GM23248 (cell line): ENCODE results near the gene MTUS2. TPM values are rescaled to one million over a fixed set of nuclear protein-coding genes. Genes with fewer than 3 reads are reported as not detected.

Source experiments
- DNase-seq: peaks from one replicate; pipeline ENCODE4 v3.0.0-alpha.2; 2015
- H2AFZ ChIP-seq: fragments of 200-600 bp; sonication (generic); 2 replicates; pipeline ENCODE4 v1.6.1; 2016; ENCODE audit warnings: antibody characterized with exemption
- H3F3A ChIP-seq: fragments of 200-600 bp; sonication (generic); 2 replicates; pipeline ENCODE4 v1.6.1; 2016; ENCODE audit warnings: mild to moderate bottlenecking, antibody characterized with exemption, mixed run types; ENCODE audit not compliant: insufficient read depth
- H3K27ac ChIP-seq: fragments of 200-600 bp; sonication (generic); 2 replicates; pipeline ENCODE4 v1.5.1; 2016; ENCODE audit warnings: mild to moderate bottlenecking
- H3K27me3 ChIP-seq: fragments of 200-600 bp; sonication (generic); replicated peaks from 2 replicates; pipeline ENCODE4 v1.6.1; 2016; ENCODE audit warnings: mild to moderate bottlenecking; ENCODE audit not compliant: insufficient read depth
- H3K36me3 ChIP-seq: fragments of 200-600 bp; sonication (generic); 2 replicates; pipeline ENCODE4 v1.6.1; 2016; ENCODE audit warnings: low read depth, mild to moderate bottlenecking
- H3K4me1 ChIP-seq: fragments of 200-600 bp; sonication (generic); 2 replicates; pipeline ENCODE4 v1.6.1; 2016; ENCODE audit warnings: mild to moderate bottlenecking; ENCODE audit not compliant: insufficient read depth
- H3K4me2 ChIP-seq: fragments of 200-600 bp; sonication (generic); one replicate; pipeline ENCODE4 v1.6.1; 2016; ENCODE audit warnings: mild to moderate bottlenecking; ENCODE audit not compliant: unreplicated experiment
- H3K4me3 ChIP-seq: fragments of 200-600 bp; sonication (generic); 2 replicates; pipeline ENCODE4 v1.5.1; 2016; ENCODE audit warnings: mild to moderate bottlenecking
- H3K79me2 ChIP-seq: fragments of 200-600 bp; sonication (generic); 2 replicates; pipeline ENCODE4 v1.6.1; 2016; ENCODE audit warnings: mild to moderate bottlenecking; ENCODE audit not compliant: insufficient read depth
- H3K9ac ChIP-seq: fragments of 200-600 bp; sonication (generic); 2 replicates; pipeline ENCODE4 v1.6.1; 2016; ENCODE audit warnings: mild to moderate bottlenecking
- H3K9me2 ChIP-seq: fragments of 200-600 bp; sonication (generic); 2 replicates; pipeline ENCODE4 v1.6.1; 2016; ENCODE audit warnings: mixed run types, mild to moderate bottlenecking, moderate library complexity; ENCODE audit not compliant: insufficient read depth
- H3K9me3 ChIP-seq: fragments of 200-600 bp; sonication (generic); one replicate; pipeline ENCODE4 v1.6.1; 2017; ENCODE audit warnings: low read depth
- H4K20me1 ChIP-seq: fragments of 200-600 bp; sonication (generic); 2 replicates; pipeline ENCODE4 v1.6.0; 2016; ENCODE audit not compliant: insufficient read depth
- EZH2 ChIP-seq: fragments of 200-600 bp; sonication (generic); IDR thresholded peaks from 2 replicates; pipeline ENCODE4 v1.6.1; 2018; ENCODE audit warnings: antibody characterized with exemption, mild to moderate bottlenecking; ENCODE audit not compliant: insufficient read depth, poor library complexity, severe bottlenecking
- EZH2phosphoT487 ChIP-seq: fragments of 200-600 bp; sonication (generic); IDR thresholded peaks from 2 replicates; pipeline ENCODE4 v1.6.1; 2018; ENCODE audit warnings: antibody characterized with exemption, moderate library complexity, mild to moderate bottlenecking, low read depth; ENCODE audit not compliant: insufficient read depth
- WGBS, 2 experiments: methylation state at CpG; one replicate each; pipeline ENCODE4 v1.1.6; 2015 to 2017; ENCODE audit warnings: low lambda C conversion rate in 2 of 2, low coverage in 1 of 2; ENCODE audit errors: missing lambda C conversion rate in 2 of 2; 5-methylcytosine and 5-hydroxymethylcytosine counted together
- in situ Hi-C: fragments of 300-500 bp; cut with MboI; formaldehyde crosslinking; loops from 2 replicates; pipeline ENCODE4 v1.15.0; 2020
- polyA plus RNA-seq: library from polyadenylated mRNA; unstranded; fragments of >200 nt; fragmentation: Nextera tagmentation; extraction: Ambion mirVana; gene quantifications from 2 replicates; pipeline ENCODE4 v1.2.1, GENCODE V29; 2016
- total RNA-seq: library from RNA; depleted of rRNA; stranded (reverse); fragments of >200 nt; shearing (Covaris generic); gene quantifications from 2 replicates; pipeline ENCODE4 v1.2.3, GENCODE V29; 2014

Gene MTUS2
- total and polyA plus RNA-seq, 2 experiments from 2014 or later: 0.43 to 0.74 TPM

- Histone ChIP-seq H3K4me2 (peak overlapping the region; percentile 71), H3K4me1 (peaks cover 51% of the 10 kb centered on the region), H3K36me3 (no peaks in the 10 kb centered on the region), H4K20me1 (no peaks in the 10 kb centered on the region), H3K79me2 (no peaks in the 10 kb centered on the region), H3K9ac (peak overlapping the region; percentile 71; the same call in 1 of the 2 replicates), H3K9me2 (no peaks in the 10 kb centered on the region), H3K27ac (peak overlapping the region; percentile 95), H2AFZ (peak overlapping the region; percentile 10; the same call in 1 of the 2 replicates), H3K27me3 (no peaks in the 10 kb centered on the region), H3K9me3 (no peaks in the 10 kb centered on the region), H3F3A (peaks cover 48% of the 10 kb centered on the region), H3K4me3 (peak overlapping the region; percentile 36)
- in situ Hi-C loops: no loop called here
- 45 to 47% methylated on average over 8 of the region's 8 CpGs for WGBS, 2 experiments
- TF ChIP-seq EZH2: no peak
- TF ChIP-seq EZH2phosphoT487: no peak
- no peak for DNase-seq
Measured at GRCh38 chr13:29434217-29434945, 614.2 kb downstream of the MTUS2 start.

DNA sequence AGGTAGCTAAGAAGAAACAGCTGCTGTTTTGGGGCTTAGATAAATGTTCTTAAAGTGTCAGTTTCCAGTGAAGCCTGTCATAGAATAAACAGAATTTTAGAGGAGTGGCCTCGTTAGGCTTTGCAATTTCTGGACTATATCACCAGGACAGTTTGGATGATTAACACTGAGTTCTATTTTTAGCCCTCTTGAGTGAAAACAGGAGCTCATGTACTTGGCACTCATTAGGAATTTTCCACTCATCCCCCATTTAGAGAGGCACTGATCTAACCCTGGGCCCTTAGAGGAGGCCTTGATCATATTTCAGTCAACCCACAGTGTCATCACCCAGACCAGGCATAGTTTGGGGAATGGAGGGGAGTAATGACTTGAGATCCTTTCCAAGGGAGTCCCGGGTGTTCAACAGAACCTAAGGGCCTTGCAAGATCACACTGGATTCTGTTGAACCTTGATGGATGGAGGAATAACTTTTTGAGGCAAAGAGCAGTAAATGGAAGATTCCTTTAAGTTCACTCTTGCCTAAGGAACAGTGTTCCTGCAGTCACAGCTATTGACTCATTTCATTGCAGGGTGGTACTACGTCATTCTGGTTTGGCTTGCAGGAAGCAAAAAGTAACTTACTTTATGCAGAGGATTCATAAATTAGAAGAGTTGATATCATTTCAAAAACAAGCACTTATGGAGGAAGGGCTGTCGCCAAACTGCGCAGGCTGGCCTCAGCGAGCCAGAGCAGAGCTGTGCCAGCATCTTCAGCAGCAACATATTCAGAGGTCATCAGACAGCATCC lies 615.2 kb downstream of the MTUS2 start:
- Histone ChIP-seq H3K4me3 (peak overlapping the region; percentile 36), H3K27ac (peak overlapping the region; percentile 95), H3K27me3 (no peaks in the 10 kb centered on the region), H3F3A (peaks cover 41% of the 10 kb centered on the region), H3K9me3 (no peaks in the 10 kb centered on the region), H3K9me2 (no peaks in the 10 kb centered on the region), H3K9ac (peak overlapping the region; percentile 71), H2AFZ (peak overlapping the region; percentile 10; the same call in 1 of the 2 replicates), H3K36me3 (no peaks in the 10 kb centered on the region), H3K4me1 (peaks cover 49% of the 10 kb centered on the region), H4K20me1 (no peaks in the 10 kb centered on the region), H3K4me2 (peak overlapping the region; percentile 71), H3K79me2 (no peaks in the 10 kb centered on the region)
- 0 to 1% methylated on average over 6 of the region's 6 CpGs for WGBS, 2 experiments
- peak; percentile 83 for TF ChIP-seq EZH2phosphoT487
- TF ChIP-seq EZH2: no peak
- peak; percentile 94 for DNase-seq
- in situ Hi-C loops: no loop called here

GRCh38 chr13:29436291-29436690 lies 616.2 kb downstream of the MTUS2 start:
- 0% methylated on average over 1 of the region's 1 CpG for WGBS, 2 experiments
- Histone ChIP-seq H3K79me2 (no peaks in the 10 kb centered on the region), H3K4me3 (peak overlapping the region; percentile 36), H3K27me3 (no peaks in the 10 kb centered on the region), H3K36me3 (no peaks in the 10 kb centered on the region), H3K4me1 (peaks cover 49% of the 10 kb centered on the region), H3K9me3 (no peaks in the 10 kb centered on the region), H3K9me2 (no peaks in the 10 kb centered on the region), H3F3A (peaks cover 41% of the 10 kb centered on the region), H3K4me2 (peak overlapping the region; percentile 71), H3K27ac (peak overlapping the region; percentile 95), H4K20me1 (no peaks in the 10 kb centered on the region), H3K9ac (peak overlapping the region; percentile 71), H2AFZ (no peak overlapping the region)
- in situ Hi-C loops: no loop called here
- DNase-seq: peak; percentile 93
- no peak for TF ChIP-seq EZH2phosphoT487
- no peak for TF ChIP-seq EZH2

DNA sequence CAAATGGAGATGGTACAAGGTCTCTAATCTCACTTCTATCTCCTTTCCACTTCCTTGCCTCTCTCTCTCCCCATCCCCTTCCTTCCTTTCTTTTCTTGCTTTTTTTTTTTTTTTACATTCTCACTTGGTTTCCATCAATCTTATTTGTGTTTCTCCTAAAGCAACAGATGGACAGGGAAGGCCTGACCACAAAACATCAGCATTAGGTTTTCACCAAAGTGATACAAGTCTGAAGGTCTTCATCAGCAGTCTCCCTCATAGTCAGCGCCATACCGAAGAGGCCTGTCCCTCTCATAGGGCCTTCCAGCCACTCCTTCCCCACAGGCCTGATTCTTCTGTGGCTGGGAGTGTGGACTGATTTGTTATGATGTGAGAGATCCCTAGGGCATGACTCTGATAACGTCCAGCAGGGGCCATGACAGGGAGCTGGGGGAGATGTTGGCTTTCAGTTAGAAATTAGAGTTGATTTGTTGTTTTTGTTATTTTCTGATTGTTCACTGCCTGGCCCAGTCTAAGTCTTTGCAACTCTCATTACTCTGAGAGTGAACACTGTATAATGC lies 616.7 kb downstream of the MTUS2 start:
- Histone ChIP-seq H3K36me3 (no peaks in the 10 kb centered on the region), H2AFZ (no peak overlapping the region), H3K27ac (no peak overlapping the region), H3F3A (peaks cover 41% of the 10 kb centered on the region), H3K9ac (no peak overlapping the region), H3K4me3 (no peak overlapping the region), H3K4me2 (peak overlapping the region; percentile 20), H4K20me1 (no peaks in the 10 kb centered on the region), H3K79me2 (no peaks in the 10 kb centered on the region), H3K4me1 (peaks cover 49% of the 10 kb centered on the region), H3K9me3 (no peaks in the 10 kb centered on the region), H3K27me3 (no peaks in the 10 kb centered on the region), H3K9me2 (no peaks in the 10 kb centered on the region)
- in situ Hi-C loops: no loop called here
- WGBS, 2 experiments: 87 to 90% methylated on average over 3 of the region's 3 CpGs
- no peak for DNase-seq
- no peak for TF ChIP-seq EZH2phosphoT487
- TF ChIP-seq EZH2: no peak
